ENCODE results near the gene CFAP99.

DNA sequence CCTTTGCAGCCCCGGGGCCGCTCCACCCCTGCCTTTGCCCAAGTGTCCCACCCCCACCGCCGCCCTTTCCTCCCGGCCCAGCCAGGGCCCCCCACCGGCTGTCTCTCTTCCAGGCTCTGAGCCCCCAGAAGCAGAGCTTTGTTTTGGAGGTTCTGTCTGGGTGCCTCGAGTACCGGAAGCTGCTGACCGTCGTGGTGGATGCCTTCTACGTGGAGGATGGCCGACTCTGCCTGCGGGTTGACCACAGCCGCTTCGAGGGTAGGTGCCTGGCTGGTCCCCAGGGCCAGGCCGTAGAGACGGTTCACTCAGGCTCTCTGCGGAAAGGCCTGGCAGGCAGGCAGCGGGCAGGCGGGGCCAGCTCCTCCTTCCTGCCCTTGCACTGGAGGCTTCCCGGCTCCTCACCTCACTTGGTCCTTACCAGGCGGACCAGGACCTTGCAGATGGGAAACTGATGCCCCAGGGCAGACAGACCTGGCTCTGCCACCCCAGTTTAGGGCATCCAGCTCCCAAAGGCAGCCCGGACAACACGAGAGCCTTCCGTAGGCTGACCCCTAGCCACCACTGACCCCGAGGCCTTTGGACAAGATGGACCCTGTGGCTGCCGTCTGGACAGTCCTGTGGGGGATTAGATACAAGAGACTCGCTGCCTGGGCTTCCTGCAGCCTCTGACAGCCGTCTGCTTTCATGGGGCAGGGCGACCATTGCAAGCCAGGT lies 18.2 kb downstream of the CFAP99 start:
- TF ChIP-seq, protein P1, sequence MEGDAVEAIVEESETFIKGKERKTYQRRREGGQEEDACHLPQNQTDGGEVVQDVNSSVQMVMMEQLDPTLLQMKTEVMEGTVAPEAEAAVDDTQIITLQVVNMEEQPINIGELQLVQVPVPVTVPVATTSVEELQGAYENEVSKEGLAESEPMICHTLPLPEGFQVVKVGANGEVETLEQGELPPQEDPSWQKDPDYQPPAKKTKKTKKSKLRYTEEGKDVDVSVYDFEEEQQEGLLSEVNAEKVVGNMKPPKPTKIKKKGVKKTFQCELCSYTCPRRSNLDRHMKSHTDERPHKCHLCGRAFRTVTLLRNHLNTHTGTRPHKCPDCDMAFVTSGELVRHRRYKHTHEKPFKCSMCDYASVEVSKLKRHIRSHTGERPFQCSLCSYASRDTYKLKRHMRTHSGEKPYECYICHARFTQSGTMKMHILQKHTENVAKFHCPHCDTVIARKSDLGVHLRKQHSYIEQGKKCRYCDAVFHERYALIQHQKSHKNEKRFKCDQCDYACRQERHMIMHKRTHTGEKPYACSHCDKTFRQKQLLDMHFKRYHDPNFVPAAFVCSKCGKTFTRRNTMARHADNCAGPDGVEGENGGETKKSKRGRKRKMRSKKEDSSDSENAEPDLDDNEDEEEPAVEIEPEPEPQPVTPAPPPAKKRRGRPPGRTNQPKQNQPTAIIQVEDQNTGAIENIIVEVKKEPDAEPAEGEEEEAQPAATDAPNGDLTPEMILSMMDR (optimal IDR thresholded peaks at IDR 0.05 in 1 of 3, IDR thresholded peaks at IDR 0.05 in 1 of 3, conservative IDR thresholded peaks at IDR 0.05 in 1 of 3; ENCODE audit: extremely low read depth in 1 of 3, insufficient read depth in 2 of 3, low read length in 3 of 3): no peak
- TF ChIP-seq EZH2 (IDR thresholded peaks at IDR 0.05; ENCODE audit: low read length): no peak

Data from keratinocyte (primary cell).